MM.1S (cell line): ENCODE results near the gene PPP1R9B.

Experiments
- DNase-seq: peaks from one replicate; pipeline ENCODE4 v3.0.0-alpha.2; 2015
- H2AFZ ChIP-seq: fragments of 300-600 bp; sonication (generic); 2 replicates; pipeline ENCODE4 v1.6.0; 2016; ENCODE audit warnings: antibody characterized with exemption, low read length
- H3F3A ChIP-seq: fragments of 300-600 bp; sonication (generic); 2 replicates; pipeline ENCODE4 v1.6.1; 2016; ENCODE audit warnings: mild to moderate bottlenecking, antibody characterized with exemption, low read length, moderate library complexity, mixed read lengths; ENCODE audit not compliant: insufficient read depth
- H3K27ac ChIP-seq: fragments of 300-600 bp; sonication (generic); 2 replicates; pipeline ENCODE4 v1.5.1; 2016; ENCODE audit warnings: mild to moderate bottlenecking, low read length
- H3K27me3 ChIP-seq: fragments of 300-600 bp; sonication (generic); replicated peaks from 2 replicates; pipeline ENCODE4 v1.6.0; 2016; ENCODE audit warnings: low read length; ENCODE audit not compliant: insufficient read depth
- H3K36me3 ChIP-seq: fragments of 300-600 bp; sonication (generic); replicated peaks from 2 replicates; pipeline ENCODE4 v1.6.1; 2016; ENCODE audit warnings: mild to moderate bottlenecking, low read length, mixed read lengths; ENCODE audit not compliant: insufficient read depth
- H3K4me1 ChIP-seq: fragments of 300-600 bp; sonication (generic); 2 replicates; pipeline ENCODE4 v1.6.1; 2016; ENCODE audit warnings: low read length, mixed read lengths
- H3K4me2 ChIP-seq: fragments of 300-600 bp; sonication (generic); 2 replicates; pipeline ENCODE4 v1.6.0; 2016; ENCODE audit warnings: low read depth, low read length
- H3K4me3 ChIP-seq: fragments of 300-600 bp; sonication (generic); 2 replicates; pipeline ENCODE4 v1.5.1; 2016; ENCODE audit warnings: low read length, mixed read lengths
- H3K79me2 ChIP-seq: fragments of 300-600 bp; sonication (generic); 2 replicates; pipeline ENCODE4 v1.6.1; 2016; ENCODE audit warnings: mixed run types, low read length, mixed read lengths
- H3K9ac ChIP-seq: fragments of 300-600 bp; sonication (generic); 2 replicates; pipeline ENCODE4 v1.6.1; 2016; ENCODE audit warnings: low read length, mixed read lengths
- H3K9me2 ChIP-seq: fragments of 300-600 bp; sonication (generic); replicated peaks from 2 replicates; pipeline ENCODE4 v1.6.1; 2016; ENCODE audit warnings: mild to moderate bottlenecking, low read length, mixed read lengths; ENCODE audit not compliant: insufficient read depth
- H3K9me3 ChIP-seq: fragments of 300-600 bp; sonication (generic); replicated peaks from 2 replicates; pipeline ENCODE4 v1.6.1; 2016; ENCODE audit warnings: mild to moderate bottlenecking, low read length, mixed read lengths; ENCODE audit not compliant: insufficient read depth
- H4K20me1 ChIP-seq: fragments of 300-600 bp; sonication (generic); 2 replicates; pipeline ENCODE4 v1.6.1; 2016; ENCODE audit warnings: mild to moderate bottlenecking, low read length, moderate library complexity, mixed read lengths; ENCODE audit not compliant: insufficient read depth
- CTCF ChIP-seq: fragments of 300-600 bp; sonication (generic); IDR thresholded peaks from 2 replicates; pipeline ENCODE4 v1.5.1; 2016; ENCODE audit warnings: antibody characterized with exemption, low read length, mixed read lengths
- EZH2 ChIP-seq: fragments of 300-600 bp; sonication (generic); optimal IDR thresholded peaks from 2 replicates; pipeline ENCODE3; 2017; ENCODE audit warnings: low read depth, mild to moderate bottlenecking, antibody characterized with exemption, low read length, mixed read lengths
- EZH2phosphoT487 ChIP-seq: fragments of 300-600 bp; sonication (generic); IDR thresholded peaks from 2 replicates; pipeline ENCODE4 v1.6.1; 2018; ENCODE audit warnings: antibody characterized with exemption, low read length

PPP1R9B gene

GRCh38 chr17:50120475-50121253, 29.8 kb downstream of the PPP1R9B start:
- Histone ChIP-seq H3K36me3 (no peaks in the 10 kb centered on the region), H2AFZ (no peak overlapping the region), H3K9me3 (no peaks in the 10 kb centered on the region), H3K9me2 (no peaks in the 10 kb centered on the region), H3K27ac (no peak overlapping the region), H3K27me3 (peaks cover 41% of the 10 kb centered on the region), H3K79me2 (no peaks in the 10 kb centered on the region), H3K9ac (no peak overlapping the region), H4K20me1 (no peaks in the 10 kb centered on the region), H3K4me3 (no peak overlapping the region), H3K4me1 (0 out of 2 replicates have a peak, but pooled peaks cover 6% of the 10 kb centered on the region), H3F3A (no peaks in the 10 kb centered on the region; the same call in 1 of the 2 replicates), H3K4me2 (no peak overlapping the region)
- TF ChIP-seq EZH2: no peak
- no peak for DNase-seq

- H3K4me3 ChIP-seq: no peak overlapping the region
- H3K9ac ChIP-seq: no peak overlapping the region
- H3K9me2 ChIP-seq: no peaks in the 10 kb centered on the region
- no peaks in the 10 kb centered on the region for H3K36me3 ChIP-seq
- no peaks in the 10 kb centered on the region; the same call in 1 of the 2 replicates for H3F3A ChIP-seq
- no peak overlapping the region for H2AFZ ChIP-seq
- H3K4me2 ChIP-seq: no peak overlapping the region
- 0 out of 2 replicates have a peak, but pooled peaks cover 6% of the 10 kb centered on the region for H3K4me1 ChIP-seq
- no peak for DNase-seq
- H3K9me3 ChIP-seq: no peaks in the 10 kb centered on the region
- no peaks in the 10 kb centered on the region for H4K20me1 ChIP-seq
- H3K79me2 ChIP-seq: no peaks in the 10 kb centered on the region
- TF ChIP-seq CTCF (no peak), EZH2phosphoT487 (no peak), EZH2 (no peak)
- H3K27ac ChIP-seq: no peak overlapping the region
- peaks cover 41% of the 10 kb centered on the region for H3K27me3 ChIP-seq
Measured at GRCh38 chr17:50118828-50119218, 31.7 kb downstream of the PPP1R9B start.

- 0 out of 2 replicates have a peak, but pooled peaks cover 6% of the 10 kb centered on the region for H3K4me1 ChIP-seq
- no peak overlapping the region for H3K9ac ChIP-seq
- no peaks in the 10 kb centered on the region for H3K9me2 ChIP-seq
- H2AFZ ChIP-seq: no peak overlapping the region
- peaks cover 40% of the 10 kb centered on the region for H3K27me3 ChIP-seq
- DNase-seq: no peak
- no peak overlapping the region for H3K27ac ChIP-seq
- no peak overlapping the region for H3K4me2 ChIP-seq
- no peaks in the 10 kb centered on the region for H3K9me3 ChIP-seq
- H3K79me2 ChIP-seq: no peaks in the 10 kb centered on the region
- TF ChIP-seq CTCF (no peak), EZH2 (no peak), EZH2phosphoT487 (no peak)
- H3K36me3 ChIP-seq: no peaks in the 10 kb centered on the region
- H3K4me3 ChIP-seq: no peak overlapping the region
- no peaks in the 10 kb centered on the region; the same call in 1 of the 2 replicates for H3F3A ChIP-seq
- H4K20me1 ChIP-seq: no peaks in the 10 kb centered on the region
Measured at GRCh38 chr17:50118076-50118827, 32.2 kb downstream of the PPP1R9B start.
